MCF 10A (cell line): ENCODE measurements around the gene ADAM22. TPM values are rescaled to one million over a fixed set of nuclear protein-coding genes. Genes with fewer than 3 reads are reported as not detected.

Experiments
- BruUV-seq: library from RNA; stranded (reverse); fragments of 400-500 nt; replicated peaks from 2 replicates; lab custom pipeline; 2021; lab: Mats Ljungman, UMichigan
- CTCF ChIA-PET: fragments of 300-600 bp; sonication (Branson Sonifier 250); formaldehyde crosslinking; extraction: SDS; loops from one replicate; lab custom pipeline; 2021; ENCODE audit warnings: antibody characterized with exemption, inconsistent platforms; lab: Yijun Ruan, JAX
- POLR2A ChIA-PET: fragments of 300-600, 350-650 bp; sonication (Branson Sonifier 250); formaldehyde crosslinking; extraction: SDS; loops from one replicate; lab custom pipeline; 2020; ENCODE audit warnings: antibody characterized with exemption, inconsistent platforms; lab: Yijun Ruan, JAX
- DNase-seq: peaks from one replicate; pipeline ENCODE4 v3.0.0-alpha.2; 2018; ENCODE audit not compliant: unreplicated experiment
- H3K27ac Mint-ChIP-seq: one replicate; pipeline ENCODE4 v1.8.0; 2022; ENCODE audit warnings: mild to moderate bottlenecking, low read depth, mixed read lengths; ENCODE audit not compliant: unreplicated experiment
- H3K27me3 Mint-ChIP-seq: one replicate; pipeline ENCODE4 v1.8.0; 2022; ENCODE audit warnings: mixed read lengths; ENCODE audit not compliant: insufficient read depth, unreplicated experiment
- H3K36me3 Mint-ChIP-seq: one replicate; pipeline ENCODE4 v1.8.0; 2022; ENCODE audit warnings: mild to moderate bottlenecking, moderate library complexity, mixed read lengths; ENCODE audit not compliant: insufficient read depth, unreplicated experiment
- H3K4me1 Mint-ChIP-seq: one replicate; pipeline ENCODE4 v1.8.0; 2022; ENCODE audit warnings: mixed read lengths; ENCODE audit not compliant: insufficient read depth, unreplicated experiment
- H3K4me3 Mint-ChIP-seq: one replicate; pipeline ENCODE4 v1.8.0; 2022; ENCODE audit warnings: mild to moderate bottlenecking, moderate library complexity, mixed read lengths; ENCODE audit not compliant: unreplicated experiment
- H3K9me3 Mint-ChIP-seq: one replicate; pipeline ENCODE4 v1.8.0; 2022; ENCODE audit warnings: mixed read lengths; ENCODE audit not compliant: unreplicated experiment
- CTCF ChIP-seq: fragments of 200-600 bp; IDR thresholded peaks from one replicate; pipeline ENCODE4 v1.8.0; 2022; ENCODE audit warnings: antibody characterized with exemption, mild to moderate bottlenecking; ENCODE audit not compliant: unreplicated experiment
- intact Hi-C: fragments of 100-400 bp; cut with micrococcal nuclease; formaldehyde crosslinking; loops from 2 replicates; pipeline ENCODE4 v1.14.1; 2022
- total RNA-seq: library from RNA; stranded (reverse); gene quantifications from 2 replicates; pipeline ENCODE4 v1.2.3, GENCODE V29; 2022

Gene ADAM22
- total RNA-seq, 1 experiment from 2014 or later, result not detected

DNA sequence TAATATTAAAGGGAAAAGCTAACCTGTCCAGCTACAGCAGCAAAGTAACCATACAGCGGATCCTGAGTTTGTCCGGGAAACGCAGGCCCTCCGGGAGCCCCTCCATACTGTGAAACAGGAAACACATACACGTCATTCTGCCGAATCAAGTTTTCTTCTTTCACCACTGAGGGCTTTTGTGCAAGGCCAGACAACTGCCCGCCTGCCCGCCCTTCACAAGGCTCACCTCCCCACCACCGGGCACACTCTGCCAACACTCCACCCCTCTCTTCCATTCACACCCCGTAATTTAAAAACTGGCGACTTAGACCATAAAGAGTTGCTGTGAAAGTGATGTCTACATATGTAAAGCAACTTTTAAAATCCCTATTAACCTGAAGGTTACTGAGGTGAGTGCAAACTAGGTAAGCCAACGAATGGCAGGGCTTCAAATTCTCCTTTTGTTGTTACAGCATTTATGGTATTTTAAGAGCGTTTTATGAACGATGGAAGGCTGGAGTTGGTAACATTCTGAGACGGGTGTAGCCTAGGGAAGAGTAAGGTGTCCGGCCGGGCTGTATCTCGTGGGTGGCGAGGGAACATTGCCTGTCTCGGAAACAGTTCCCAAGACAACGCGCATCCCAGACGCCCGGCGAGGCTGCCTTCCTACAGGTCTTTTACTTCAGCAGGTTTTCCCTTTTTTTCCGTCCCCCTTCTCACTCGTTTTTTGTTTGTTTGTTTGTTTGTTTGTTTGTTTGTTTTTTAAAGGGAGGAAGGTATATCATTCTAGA, 285.0 kb downstream of the ADAM22 start:
- H3K27ac Mint-ChIP-seq, result peak overlapping the region; percentile 100
- no peaks in the 10 kb centered on the region for H3K9me3 Mint-ChIP-seq
- H3K4me3 Mint-ChIP-seq, result peak overlapping the region; percentile 84
- intact Hi-C loops, result no loop called here
- H3K36me3 Mint-ChIP-seq, result peaks cover 17% of the 10 kb centered on the region
- DNase-seq, result peak; percentile 49
- TSS peak; percentile 38 for BruUV-seq
- CTCF ChIA-PET, result interaction anchor here (0.6 to 2.2 kb wide), 6 partner anchors 10 to 656 kb away, joined by 3 to 8 read pairs (median 3); no protein-coding TSS in a partner anchor
- no peak for TF ChIP-seq CTCF
- H3K27me3 Mint-ChIP-seq, result no peaks in the 10 kb centered on the region
- peaks cover 6% of the 10 kb centered on the region for H3K4me1 Mint-ChIP-seq
- POLR2A ChIA-PET, result interaction anchor here (0.7 to 1.2 kb wide), 2 partner anchors 34 to 741 kb away, joined by 3 read pairs; no protein-coding TSS in a partner anchor

GRCh38 chr7:88219781-88220747, 286.0 kb downstream of the ADAM22 start, which contains the start of gene SRI:
SRI (minus strand) TSS chr7:88220038; CDS start chr7:88220026, 12 bp downstream.
- Mint-ChIP-seq H3K27ac (peak within 1 kb of the TSS; percentile 100), H3K36me3 (peaks cover 10% of the 10 kb centered on the region), H3K4me1 (peaks cover 6% of the 10 kb centered on the region), H3K4me3 (peak within 1 kb of the TSS; percentile 84), H3K27me3 (no peaks in the 10 kb centered on the region), H3K9me3 (no peaks in the 10 kb centered on the region)
- TF ChIP-seq CTCF, result peak; percentile 92
- peak; percentile 79 for DNase-seq
- intact Hi-C loops, result no loop called here
- BruUV-seq, result no TSS peak
- ChIA-PET POLR2A (interaction anchor here (0.6 to 1.7 kb wide), 9 partner anchors 9 to 860 kb away, joined by 3 to 11 read pairs (median 4); no protein-coding TSS in a partner anchor), CTCF (interaction anchor here (0.6 to 2.4 kb wide), 13 partner anchors 17 to 770 kb away, joined by 3 to 12 read pairs (median 3); no protein-coding TSS in a partner anchor)

DNA sequence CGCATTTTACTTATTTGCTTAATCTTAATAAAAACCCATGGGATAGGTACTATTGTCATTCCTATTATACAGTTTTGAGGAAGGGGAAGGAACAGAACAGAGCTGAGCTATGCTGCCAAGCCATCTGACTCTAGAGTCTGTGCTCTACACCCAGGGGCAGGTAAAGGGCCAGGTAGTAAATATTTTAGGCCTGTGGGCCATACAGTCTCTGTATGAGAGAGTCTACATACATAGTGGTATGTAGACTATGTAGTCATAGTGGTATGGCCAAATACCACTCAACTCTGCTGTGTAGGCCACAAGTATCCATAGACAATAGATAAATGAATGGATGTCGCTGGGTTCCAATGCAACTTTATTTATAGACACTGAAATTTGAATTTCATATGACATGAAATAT, 289.2 kb downstream of the ADAM22 start:
- TF ChIP-seq CTCF, result no peak

More for the DNA sequence above, 289.2 kb downstream of the ADAM22 start:
- Mint-ChIP-seq H3K36me3 (no peaks in the 10 kb centered on the region), H3K4me1 (peaks cover 6% of the 10 kb centered on the region), H3K9me3 (no peaks in the 10 kb centered on the region), H3K27me3 (no peaks in the 10 kb centered on the region), H3K27ac (no peak overlapping the region), H3K4me3 (no peak overlapping the region)
- intact Hi-C loops, result no loop called here
- no peak for DNase-seq
- no TSS peak for BruUV-seq
- ChIA-PET POLR2A (interaction anchor here (1.8 kb wide), 1 partner anchor 98 kb away, joined by 4 read pairs; no protein-coding TSS in a partner anchor), CTCF (interaction anchor here (1.7 kb wide), 1 partner anchor 178 kb away, joined by 4 read pairs; no protein-coding TSS in a partner anchor)
